GM10266 (cell line): ENCODE results near the gene LARGE1.
A peak's percentile ranks its signal among the peaks of the same experiment; 100 is the strongest.
"Not testable (repeated sequence)": the region's sequence is repeated elsewhere in the genome, so short reads cannot be mapped to it uniquely, and the experiment has no call there.

Source experiments
- DNase-seq: peaks from one replicate; pipeline ENCODE4 v3.0.0; 2012; ENCODE audit errors: extremely low spot score
- CTCF ChIP-seq: IDR thresholded peaks from 2 replicates; pipeline ENCODE4 v1.5.1; 2012; ENCODE audit warnings: mild to moderate bottlenecking, low read depth; ENCODE audit not compliant: control insufficient read depth, insufficient read depth; ENCODE audit errors: missing control alignments

Gene LARGE1

GRCh38 chr22:33570110-33570509, 350.2 kb downstream of the LARGE1 start:
- no peak for DNase-seq
- no peak for TF ChIP-seq CTCF

GRCh38 chr22:33569559-33569958, 350.7 kb downstream of the LARGE1 start:
- no peak for DNase-seq
- no peak for TF ChIP-seq CTCF

GRCh38 chr22:33569018-33569417, 351.3 kb downstream of the LARGE1 start:
- no peak for DNase-seq
- no peak for TF ChIP-seq CTCF

GRCh38 chr22:33566495-33566894, 353.8 kb downstream of the LARGE1 start:
- not testable (repeated sequence) for DNase-seq

- no peak for TF ChIP-seq CTCF
- peak; percentile 20 for DNase-seq
Observed at GRCh38 chr22:33565580-33565995, 354.7 kb downstream of the LARGE1 start.

- TF ChIP-seq CTCF, result no peak
Observed at GRCh38 chr22:33564683-33565082, 355.6 kb downstream of the LARGE1 start.

GRCh38 chr22:33563220-33563964, 356.9 kb downstream of the LARGE1 start:
- DNase-seq, result no peak
- TF ChIP-seq CTCF, result no peak

More at GRCh38 chr22:33564683-33565082, 355.6 kb downstream of the LARGE1 start:
- no peak for DNase-seq
